Measurements from ENCODE around the gene GFPT2.

Gene GFPT2

GRCh38 chr5:180343110-180343830 is 9.9 kb downstream of the GFPT2 start:
- H3K4me3 ChIP-seq (IDR thresholded peaks at IDR 0.05; ENCODE audit: insufficient read depth, low read depth, low read length) = no peak overlapping the region
- H3K36me3 ChIP-seq (ENCODE audit: insufficient read depth) = no peaks in the 10 kb centered on the region
- H3K27me3 ChIP-seq (ENCODE audit: insufficient read depth, low read depth) = no peaks in the 10 kb centered on the region
- no peak for TF ChIP-seq CTCF (conservative IDR thresholded peaks at IDR 0.05; ENCODE audit: low read depth, low read length)
- no peak overlapping the region for H2AFZ ChIP-seq (ENCODE audit: low read depth)
- H3K9ac ChIP-seq = no peak overlapping the region
- H3K79me2 ChIP-seq (ENCODE audit: insufficient read depth, low read depth) = no peaks in the 10 kb centered on the region
- no peaks in the 10 kb centered on the region for H4K20me1 ChIP-seq (ENCODE audit: insufficient read depth)
- H3K27ac ChIP-seq = no peak overlapping the region
- no peak overlapping the region for H3K4me2 ChIP-seq
- H3K4me1 ChIP-seq (ENCODE audit: low read depth, poor library complexity, severe bottlenecking) = no peaks in the 10 kb centered on the region

GRCh38 chr5:180341595-180341994 is 11.5 kb downstream of the GFPT2 start:
- Histone ChIP-seq H3K9ac (no peak overlapping the region), H3K79me2 (ENCODE audit: insufficient read depth, low read depth) (no peaks in the 10 kb centered on the region), H3K4me3 (IDR thresholded peaks at IDR 0.05; ENCODE audit: insufficient read depth, low read depth, low read length) (no peak overlapping the region), H2AFZ (ENCODE audit: low read depth) (no peak overlapping the region), H3K27me3 (ENCODE audit: insufficient read depth, low read depth) (no peaks in the 10 kb centered on the region), H4K20me1 (ENCODE audit: insufficient read depth) (no peaks in the 10 kb centered on the region), H3K27ac (no peak overlapping the region), H3K36me3 (ENCODE audit: insufficient read depth) (no peaks in the 10 kb centered on the region), H3K4me2 (no peak overlapping the region), H3K4me1 (ENCODE audit: low read depth, poor library complexity, severe bottlenecking) (no peaks in the 10 kb centered on the region)
- no peak for TF ChIP-seq CTCF (conservative IDR thresholded peaks at IDR 0.05; ENCODE audit: low read depth, low read length)

- Histone ChIP-seq H3K36me3 (ENCODE audit: insufficient read depth) (no peaks in the 10 kb centered on the region), H3K27ac (no peak overlapping the region), H3K4me2 (no peak overlapping the region), H3K27me3 (ENCODE audit: insufficient read depth, low read depth) (no peaks in the 10 kb centered on the region), H3K9ac (no peak overlapping the region), H4K20me1 (ENCODE audit: insufficient read depth) (no peaks in the 10 kb centered on the region), H2AFZ (ENCODE audit: low read depth) (no peak overlapping the region), H3K4me1 (ENCODE audit: low read depth, poor library complexity, severe bottlenecking) (no peaks in the 10 kb centered on the region), H3K4me3 (IDR thresholded peaks at IDR 0.05; ENCODE audit: insufficient read depth, low read depth, low read length) (no peak overlapping the region), H3K79me2 (ENCODE audit: insufficient read depth, low read depth) (no peaks in the 10 kb centered on the region)
- no peak for TF ChIP-seq CTCF (conservative IDR thresholded peaks at IDR 0.05; ENCODE audit: low read depth, low read length)
Measured at GRCh38 chr5:180340856-180341255, 12.3 kb downstream of the GFPT2 start.

- H4K20me1 ChIP-seq (ENCODE audit: insufficient read depth) = no peaks in the 10 kb centered on the region
- H3K9ac ChIP-seq = no peak overlapping the region
- no peak for TF ChIP-seq CTCF (conservative IDR thresholded peaks at IDR 0.05; ENCODE audit: low read depth, low read length)
- no peak overlapping the region for H3K27ac ChIP-seq
- H3K4me2 ChIP-seq = no peak overlapping the region
- H3K4me3 ChIP-seq (IDR thresholded peaks at IDR 0.05; ENCODE audit: insufficient read depth, low read depth, low read length) = no peak overlapping the region
- no peak overlapping the region for H2AFZ ChIP-seq (ENCODE audit: low read depth)
- H3K36me3 ChIP-seq (ENCODE audit: insufficient read depth) = no peaks in the 10 kb centered on the region
- H3K27me3 ChIP-seq (ENCODE audit: insufficient read depth, low read depth) = no peaks in the 10 kb centered on the region
- no peaks in the 10 kb centered on the region for H3K4me1 ChIP-seq (ENCODE audit: low read depth, poor library complexity, severe bottlenecking)
- H3K79me2 ChIP-seq (ENCODE audit: insufficient read depth, low read depth) = no peaks in the 10 kb centered on the region
Measured at GRCh38 chr5:180339583-180340183, 13.5 kb downstream of the GFPT2 start.

All from KMS-11 (cell line).